OCI-LY3 (cell line): ENCODE data around the gene DOCK11.
"Not testable (repeated sequence)": the region's sequence is repeated elsewhere in the genome, so short reads cannot be mapped to it uniquely, and the experiment has no call there.

Experiments
- CTCF ChIP-seq: fragments of 200-600, 300-600 bp; sonication (generic); IDR thresholded peaks from 2 replicates; pipeline ENCODE4 v1.5.1; 2014; ENCODE audit warnings: antibody characterized with exemption, low read length, low read depth
- EZH2phosphoT487 ChIP-seq: fragments of 200-600 bp; shearing (Covaris generic); IDR thresholded peaks from 2 replicates; pipeline ENCODE4 v1.6.1; 2018; ENCODE audit warnings: antibody characterized with exemption, mixed run types, low read depth

GRCh38 chrX:118586206-118586605 is 90.6 kb downstream of the DOCK11 start:
- not testable (repeated sequence) for TF ChIP-seq CTCF, EZH2phosphoT487
